ENCODE data around the gene WNT3.
"Not testable (repeated sequence)": the region's sequence is repeated elsewhere in the genome, so short reads cannot be mapped to it uniquely, and the experiment has no call there.

The WNT3 gene

GRCh38 chr17:46782250-46782953 is 36.1 kb downstream of the WNT3 start:
- no peak for FAIRE-seq

GRCh38 chr17:46780003-46780373 is 38.5 kb downstream of the WNT3 start:
- FAIRE-seq = no peak

- FAIRE-seq = no peak
Measured at GRCh38 chr17:46777943-46778915, 40.3 kb downstream of the WNT3 start.

- FAIRE-seq = no peak
Measured at GRCh38 chr17:46776298-46777005, 42.0 kb downstream of the WNT3 start.

- no peak for FAIRE-seq
Measured at GRCh38 chr17:46774108-46774737, 44.3 kb downstream of the WNT3 start.

- no peak for FAIRE-seq
Measured at GRCh38 chr17:46773676-46774075, 44.8 kb downstream of the WNT3 start.

GRCh38 chr17:46773221-46773605 is 45.3 kb downstream of the WNT3 start:
- no peak for FAIRE-seq

GRCh38 chr17:46772475-46773220 is 45.8 kb downstream of the WNT3 start:
- no peak for FAIRE-seq

- FAIRE-seq = no peak
Measured at GRCh38 chr17:46771561-46772474, 46.7 kb downstream of the WNT3 start.

- FAIRE-seq = no peak
Measured at GRCh38 chr17:46770818-46771560, 47.5 kb downstream of the WNT3 start.

- no peak for FAIRE-seq
Measured at GRCh38 chr17:46770439-46770817, 48.1 kb downstream of the WNT3 start.

GRCh38 chr17:46769531-46770438 is 48.7 kb downstream of the WNT3 start:
- no peak for FAIRE-seq

- FAIRE-seq = not testable (repeated sequence)
Measured at GRCh38 chr17:46768896-46769295, 49.6 kb downstream of the WNT3 start.

- FAIRE-seq = no peak
Measured at GRCh38 chr17:46768540-46768870, 50.0 kb downstream of the WNT3 start.

- no peak for FAIRE-seq
Measured at GRCh38 chr17:46766493-46767491, 51.7 kb downstream of the WNT3 start.

- FAIRE-seq = no peak
Measured at GRCh38 chr17:46765453-46765852, 53.0 kb downstream of the WNT3 start.

- no peak for FAIRE-seq
Measured at GRCh38 chr17:46764709-46765401, 53.6 kb downstream of the WNT3 start.

Data from G401.6 (cell line).